NCI-H146 treated with DMSO at 0.1 percent for 48 hours (cell line): Measurements from ENCODE around the gene EOMES.

Experiments
- DNase-seq: peaks from one replicate; lab custom pipeline; 2025; ENCODE audit not compliant: unreplicated experiment; lab: John Stamatoyannopoulos, UW

Gene EOMES

GRCh38 chr3:27720899-27721716 lies 1.0 kb downstream of the EOMES start:
- DNase-seq = no peak

- no peak for DNase-seq
These were observed 2.7 kb downstream of the EOMES start for GRCh38 chr3:27719314-27720003.

GRCh38 chr3:27718459-27718858 lies 3.7 kb downstream of the EOMES start:
- no peak for DNase-seq

GRCh38 chr3:27717200-27717852 lies 4.8 kb downstream of the EOMES start:
- no peak for DNase-seq

- no peak for DNase-seq
These were observed 5.8 kb downstream of the EOMES start for GRCh38 chr3:27716309-27716708.

- DNase-seq = no peak
These were observed 6.3 kb downstream of the EOMES start for GRCh38 chr3:27715863-27716262.

- DNase-seq = no peak
These were observed 6.7 kb downstream of the EOMES start for GRCh38 chr3:27715454-27715806.

- DNase-seq = no peak
These were observed 7.2 kb downstream of the EOMES start for GRCh38 chr3:27714692-27715453.

- no peak for DNase-seq
These were observed 8.0 kb downstream of the EOMES start for GRCh38 chr3:27714146-27714526.

GRCh38 chr3:27713435-27714145 lies 8.5 kb downstream of the EOMES start:
- no peak for DNase-seq

GRCh38 chr3:27713078-27713423 lies 9.1 kb downstream of the EOMES start:
- no peak for DNase-seq

GRCh38 chr3:27712136-27713077 lies 9.7 kb downstream of the EOMES start:
- peak; percentile 36 for DNase-seq

GRCh38 chr3:27708250-27708649 lies 13.9 kb downstream of the EOMES start:
- no peak for DNase-seq

GRCh38 chr3:27699067-27699466 lies 23.1 kb downstream of the EOMES start:
- DNase-seq = no peak

- DNase-seq = no peak
These were observed 25.2 kb downstream of the EOMES start for GRCh38 chr3:27696906-27697305.

- DNase-seq = no peak
These were observed 26.5 kb downstream of the EOMES start for GRCh38 chr3:27695636-27696035.

- no peak for DNase-seq
These were observed 34.1 kb downstream of the EOMES start for GRCh38 chr3:27688053-27688452.

GRCh38 chr3:27686642-27687041 lies 35.5 kb downstream of the EOMES start:
- no peak for DNase-seq

GRCh38 chr3:27685474-27685873 lies 36.6 kb downstream of the EOMES start:
- DNase-seq = no peak

GRCh38 chr3:27684302-27684701 lies 37.8 kb downstream of the EOMES start:
- no peak for DNase-seq
